Measurements from ENCODE around the gene HSF2BP.
"Not testable (repeated sequence)": the region's sequence is repeated elsewhere in the genome, so short reads cannot be mapped to it uniquely, and the experiment has no call there.

HSF2BP gene

DNA sequence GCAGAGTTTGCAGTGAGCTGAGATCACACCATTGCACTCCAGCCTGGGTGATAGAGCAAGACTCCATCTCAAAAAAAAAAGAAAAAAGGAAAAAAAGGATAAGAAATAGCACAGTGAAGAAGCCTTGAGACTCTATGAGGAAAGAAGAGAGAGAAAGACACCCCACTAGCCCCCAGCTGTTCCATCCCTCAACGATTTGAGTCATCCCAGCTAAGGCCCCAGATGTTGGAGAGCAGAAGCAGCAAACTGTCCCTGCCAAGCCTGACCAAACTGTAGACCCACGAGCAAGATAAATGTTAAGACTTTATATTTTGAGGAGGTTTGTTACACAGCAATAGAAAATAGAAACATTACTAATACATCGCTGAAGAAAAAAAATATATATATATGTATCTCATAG lies 42.4 kb downstream of the HSF2BP start:
- DNase-seq = not testable (repeated sequence)

DNA sequence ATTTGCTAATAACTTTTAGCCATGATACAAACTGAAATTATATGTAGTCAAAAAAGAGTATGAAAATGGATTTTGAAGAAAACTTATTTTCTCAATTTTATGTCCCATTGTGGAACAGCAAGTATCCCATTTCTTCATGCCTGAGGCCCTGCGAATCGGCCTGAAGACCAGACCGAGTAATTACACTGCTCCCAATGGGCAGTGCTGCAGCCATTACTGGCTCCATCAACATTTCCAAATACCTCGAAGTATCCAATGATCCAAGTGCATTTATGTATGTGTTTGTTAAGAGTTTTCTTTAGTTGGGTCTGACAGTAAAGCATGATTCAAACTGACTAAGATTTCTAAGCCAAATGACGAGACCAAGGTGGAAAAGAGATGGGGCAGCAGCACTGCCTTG lies 44.4 kb downstream of the HSF2BP start:
- DNase-seq = no peak

DNA sequence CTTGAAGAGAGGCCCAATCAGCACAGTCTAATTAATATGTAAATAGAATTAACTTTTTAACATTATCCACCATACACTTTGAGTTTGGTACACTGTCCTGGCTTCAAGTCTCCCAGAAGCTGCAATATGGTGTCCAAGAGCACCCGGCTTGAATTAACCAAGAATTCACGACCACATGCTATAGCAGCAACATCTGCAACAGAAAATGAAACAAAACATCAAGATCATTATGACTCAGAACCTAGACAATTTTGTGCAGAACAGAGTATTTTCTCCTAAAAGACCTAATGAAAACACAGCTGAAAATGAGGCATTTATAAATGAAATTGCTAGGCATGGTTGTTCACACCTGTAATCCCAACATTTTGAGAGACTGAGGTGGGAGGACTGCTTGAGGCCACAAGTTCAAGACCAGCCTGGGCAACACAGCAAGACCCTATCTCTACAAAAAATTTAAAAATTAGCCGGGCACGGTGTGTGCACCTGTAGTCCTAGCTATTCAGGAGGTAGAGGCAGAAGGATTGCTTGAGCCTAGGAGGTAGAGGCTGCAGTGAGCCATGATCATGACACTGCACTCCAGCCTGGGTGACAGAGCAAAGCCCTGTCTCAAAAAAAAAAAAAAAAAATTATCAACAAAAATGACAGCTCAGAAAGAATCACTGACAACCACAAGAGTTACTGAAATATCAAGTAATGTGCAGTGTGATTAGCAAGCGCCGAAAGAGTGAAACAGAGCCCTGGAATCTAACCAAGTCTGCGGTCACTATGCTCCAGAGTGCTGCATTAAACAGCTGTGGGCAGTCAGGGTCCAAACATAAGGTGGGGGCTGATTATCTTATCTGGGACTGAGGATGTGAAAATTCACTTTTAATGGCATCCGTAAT lies 45.3 kb downstream of the HSF2BP start:
- DNase-seq = peak; percentile 72

DNA sequence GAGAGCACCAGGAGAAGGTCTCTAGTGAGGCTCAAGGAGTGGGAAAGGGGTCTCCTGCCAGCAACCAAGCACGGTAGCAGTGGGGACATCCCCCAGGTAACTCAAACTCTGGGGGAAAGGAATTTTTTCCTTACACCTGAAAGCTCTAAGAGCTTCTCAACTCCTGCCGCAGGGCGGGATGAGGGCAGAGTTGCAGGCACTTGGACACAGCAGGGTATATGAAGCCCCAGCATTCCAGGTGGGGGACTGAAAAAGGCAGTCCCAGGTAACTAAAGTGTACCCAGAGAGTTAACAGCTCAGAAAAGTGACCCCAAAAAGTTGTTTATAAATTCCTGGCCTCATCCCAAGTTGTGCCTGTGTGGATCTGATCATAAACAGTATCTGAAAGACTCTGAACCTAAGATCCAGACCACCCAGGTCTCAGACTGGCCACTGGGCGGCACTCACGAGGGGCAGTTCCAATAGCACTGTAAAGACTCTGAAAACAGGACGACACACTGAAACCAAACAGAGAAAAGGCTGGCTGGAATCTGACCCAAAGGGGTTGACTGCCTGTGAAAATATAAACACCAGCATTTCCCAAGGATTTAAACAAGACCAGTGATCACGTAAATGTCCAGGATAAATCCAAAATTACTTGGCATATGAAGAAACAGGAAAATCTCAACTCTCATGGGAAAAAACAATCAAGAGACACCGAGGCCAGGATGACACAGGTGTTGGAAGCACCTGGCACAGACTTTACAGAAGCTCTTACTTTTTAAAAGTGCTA lies 47.5 kb downstream of the HSF2BP start:
- peak; percentile 78 for DNase-seq

DNA sequence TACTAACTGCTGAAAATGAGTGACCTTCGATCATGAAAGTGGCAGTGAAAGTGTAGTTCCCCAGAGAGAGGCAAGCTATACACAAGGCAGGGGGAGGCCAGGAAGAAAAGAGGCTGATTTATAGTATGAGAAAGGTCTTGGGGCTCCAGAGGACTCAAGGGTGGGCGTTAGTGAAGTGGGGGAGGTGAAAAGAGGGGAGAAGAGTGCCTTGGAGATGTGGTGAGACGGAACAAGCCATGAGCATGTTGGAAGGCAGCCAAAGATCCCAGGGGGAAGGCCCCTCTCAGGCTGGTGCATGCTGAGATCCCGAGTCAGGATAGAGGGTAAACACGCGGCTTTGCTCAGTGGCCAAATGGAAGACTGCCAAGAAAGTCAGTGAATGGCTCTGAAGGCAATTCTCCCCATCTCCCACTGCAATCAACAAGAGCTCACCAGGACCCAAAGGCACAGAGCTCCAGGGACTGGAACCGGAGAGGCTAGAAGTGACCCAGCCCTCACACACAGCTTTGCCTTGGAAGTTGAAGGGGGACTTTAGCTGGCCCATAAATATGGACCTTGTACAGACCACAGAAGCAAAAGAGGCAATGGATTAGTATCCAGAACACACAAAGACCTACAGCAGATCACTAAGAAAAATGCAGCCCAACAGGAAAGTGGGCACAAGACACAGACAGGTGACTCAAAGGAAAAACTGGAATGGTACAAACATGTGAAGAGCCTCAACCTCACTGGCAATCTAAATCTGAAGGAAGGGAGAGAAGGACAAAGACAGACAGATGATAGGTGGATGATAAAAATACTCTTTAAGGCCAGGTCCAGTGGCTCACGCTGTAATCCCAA lies 49.6 kb downstream of the HSF2BP start:
- DNase-seq = peak; percentile 41

DNA sequence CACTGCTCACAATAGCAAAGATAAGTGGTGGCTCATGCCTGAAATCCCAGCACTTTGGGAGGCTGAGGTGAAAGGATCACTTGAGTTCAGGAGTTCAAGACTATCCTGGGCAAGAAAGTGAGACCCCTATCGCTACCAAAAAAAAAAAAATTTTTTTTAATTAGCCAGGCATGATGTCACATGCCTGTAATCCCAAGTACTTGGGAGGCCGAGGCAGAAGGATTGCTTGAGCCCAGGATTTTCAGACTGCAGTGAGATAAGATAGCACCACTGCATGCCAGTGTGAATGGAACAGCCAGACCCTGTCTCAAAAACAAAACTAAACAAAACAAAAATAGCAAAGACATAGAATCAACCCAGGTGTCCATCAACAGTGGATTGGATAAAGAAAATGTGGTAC lies 50.6 kb downstream of the HSF2BP start:
- no peak for DNase-seq

DNA sequence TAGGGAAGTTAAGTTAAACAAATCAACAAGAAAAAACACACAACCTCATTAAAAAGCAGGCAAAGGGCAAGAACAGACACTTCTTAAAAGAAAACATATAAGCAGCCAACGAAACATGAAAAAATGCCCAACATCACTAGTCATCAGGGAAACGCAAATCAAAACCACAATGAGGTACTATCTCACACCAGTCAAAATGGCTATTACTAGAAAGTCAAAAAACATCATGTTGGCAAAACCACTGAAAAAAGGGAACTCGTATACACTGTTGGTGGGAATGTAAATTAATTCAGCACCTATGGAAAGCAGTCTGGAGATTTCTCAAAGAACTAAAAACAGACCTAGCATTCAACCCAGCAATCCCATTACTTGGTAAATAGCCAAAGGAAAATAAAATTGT lies 51.1 kb downstream of the HSF2BP start:
- peak; percentile 62 for DNase-seq

DNA sequence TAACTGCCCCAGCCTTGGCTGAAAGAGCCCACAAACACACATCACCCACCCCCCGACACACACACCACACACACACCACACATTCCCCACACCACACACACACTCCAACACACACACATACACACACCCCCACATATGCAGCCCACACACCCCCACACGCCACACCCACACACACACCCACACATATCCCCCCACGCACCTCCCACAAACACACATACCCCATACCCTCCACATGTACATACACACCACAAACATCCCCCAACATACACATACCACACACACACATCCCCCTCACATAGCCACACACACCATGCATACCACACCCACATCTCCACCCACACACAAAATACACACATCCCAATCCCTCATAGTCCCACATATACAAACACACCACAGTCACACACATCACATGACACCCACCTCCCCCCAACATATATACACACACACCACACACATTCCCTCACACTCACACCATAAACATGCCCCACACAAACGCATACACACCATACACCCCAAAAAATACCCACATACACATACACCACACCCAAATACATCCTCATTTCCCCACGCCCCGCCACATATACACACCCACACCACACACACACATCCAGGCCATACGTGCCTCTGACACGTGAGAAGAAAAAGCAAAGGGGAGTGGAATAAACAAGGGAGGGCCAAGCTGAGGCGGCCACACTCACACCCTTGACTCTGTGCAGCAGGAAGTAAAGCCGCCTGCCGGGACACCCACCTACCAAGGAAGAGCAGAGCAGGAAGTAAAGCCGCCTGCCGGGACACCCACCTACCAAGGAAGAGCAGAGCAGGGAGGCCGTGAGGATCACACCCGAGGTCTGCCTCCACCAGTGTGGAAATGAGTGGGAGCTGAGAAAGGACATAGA lies 53.7 kb downstream of the HSF2BP start:
- DNase-seq = no peak

DNA sequence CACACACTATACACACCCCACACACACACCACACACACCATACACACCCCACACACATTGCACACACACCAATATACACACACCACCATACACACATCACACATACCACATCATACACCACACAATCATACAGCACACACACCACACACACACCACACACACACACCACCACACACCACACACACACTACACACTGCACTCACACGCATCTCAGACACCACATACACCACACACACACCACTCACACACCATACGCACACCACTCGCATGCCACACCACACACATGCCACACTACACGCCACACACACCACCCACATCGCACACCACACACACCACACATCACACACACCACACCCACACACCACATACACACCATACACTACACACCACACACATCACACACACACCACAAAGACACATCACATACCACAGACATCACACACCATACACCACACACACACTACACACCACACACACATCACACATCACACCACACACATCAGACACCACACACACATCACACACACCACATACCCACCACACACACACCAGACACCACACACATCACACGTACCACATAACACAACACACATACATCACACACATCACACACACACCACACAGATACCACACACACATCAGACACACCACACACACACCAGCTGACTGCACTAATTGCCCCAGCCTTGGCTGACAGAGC lies 54.6 kb downstream of the HSF2BP start:
- DNase-seq = no peak

DNA sequence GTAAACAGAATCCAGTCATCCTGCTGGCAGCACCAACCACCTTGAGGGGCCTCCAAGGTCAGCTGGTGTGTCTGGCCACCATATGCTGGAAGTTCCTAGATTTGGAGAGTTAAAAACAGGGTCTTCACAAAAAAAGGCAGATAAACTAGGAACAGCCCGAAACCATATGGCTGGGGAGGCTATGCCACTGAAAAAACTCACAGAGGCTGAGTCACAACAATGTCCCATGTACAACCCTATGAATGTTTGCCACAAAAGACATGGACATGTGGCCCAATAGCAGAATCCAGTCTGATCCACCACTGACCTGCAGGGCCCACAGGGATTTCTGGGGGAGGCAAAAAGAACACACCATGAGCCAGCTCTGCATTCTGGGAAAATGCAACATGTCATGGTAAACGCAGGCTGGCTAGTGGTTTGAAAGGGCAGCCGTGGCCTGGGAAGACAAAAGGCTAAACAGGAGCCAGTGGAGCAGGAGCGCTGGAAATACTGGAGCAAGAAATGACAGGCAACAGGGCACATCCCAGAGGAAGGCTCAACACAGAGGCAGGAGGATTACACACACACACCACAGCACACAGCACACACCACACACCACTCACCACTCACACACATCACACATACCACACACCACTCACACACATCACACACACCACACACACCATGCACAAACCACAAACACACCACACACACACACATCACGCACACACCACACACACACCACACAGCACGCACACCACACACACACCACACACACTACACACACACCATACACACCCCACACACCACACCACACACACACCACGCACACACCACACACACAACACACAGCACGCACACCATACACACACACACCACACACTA lies 55.4 kb downstream of the HSF2BP start:
- DNase-seq = no peak

DNA sequence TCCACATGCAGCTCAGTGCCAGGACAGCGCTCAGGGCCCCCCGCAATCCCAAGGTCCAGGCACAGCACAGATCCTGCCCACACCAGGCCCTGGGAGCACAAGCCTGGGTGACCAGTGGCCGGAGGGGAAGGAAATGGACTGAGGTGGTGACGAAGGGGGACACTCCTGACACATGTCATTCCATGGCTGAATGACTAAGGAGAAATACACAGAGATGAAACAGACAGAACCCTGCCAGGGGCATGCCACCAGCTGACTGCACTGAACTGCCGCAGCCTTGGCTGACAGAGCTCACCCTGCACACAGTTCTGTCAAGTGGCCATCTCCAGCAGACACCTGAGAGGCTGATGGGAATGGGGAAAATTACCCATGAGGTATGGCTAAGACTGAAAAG lies 56.1 kb downstream of the HSF2BP start:
- DNase-seq = no peak

DNA sequence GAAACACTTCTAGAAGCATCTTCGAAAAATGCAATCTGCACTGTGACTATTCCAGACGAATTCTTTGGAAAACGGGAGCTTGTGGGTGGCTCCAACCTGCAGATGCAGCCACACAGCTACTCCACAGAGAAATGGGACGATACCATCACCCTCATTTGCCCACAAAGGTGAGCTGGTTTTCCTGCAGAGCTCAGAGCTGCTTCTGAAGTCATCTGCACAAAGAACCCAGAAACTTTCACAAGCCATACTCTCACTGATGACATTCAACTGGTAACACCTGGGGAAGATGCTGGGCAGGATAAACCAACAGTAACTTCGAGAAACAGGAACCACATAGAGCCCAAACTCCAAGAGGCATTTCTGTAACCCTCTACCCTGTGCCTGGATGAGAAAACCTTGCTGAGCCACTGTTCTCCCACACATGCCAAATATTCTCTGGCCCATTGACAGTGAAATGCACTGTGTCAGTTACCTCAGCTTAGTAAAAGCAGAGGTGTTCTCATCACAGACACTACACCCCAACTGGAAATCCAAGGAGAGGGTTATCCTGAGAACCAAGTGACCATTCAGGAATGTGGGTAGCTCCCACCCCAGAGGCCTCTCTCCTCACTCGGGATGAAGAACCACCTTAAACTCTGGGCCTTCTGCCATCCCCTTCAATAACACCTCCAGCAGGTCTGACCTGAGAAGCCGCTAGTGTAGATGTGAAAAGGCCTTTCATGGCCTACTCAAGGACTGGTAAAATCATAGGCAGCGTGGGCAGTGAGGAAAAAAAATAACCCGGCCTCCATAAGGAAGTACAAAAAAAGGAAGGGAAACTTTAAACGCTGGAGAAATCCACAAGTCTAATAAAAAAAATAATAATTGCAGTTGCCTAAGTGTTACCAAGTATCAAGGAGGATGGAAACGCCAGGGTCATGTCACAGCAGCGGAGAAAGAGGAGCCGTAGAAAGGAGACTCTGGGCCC lies 56.7 kb downstream of the HSF2BP start:
- no peak for DNase-seq

DNA sequence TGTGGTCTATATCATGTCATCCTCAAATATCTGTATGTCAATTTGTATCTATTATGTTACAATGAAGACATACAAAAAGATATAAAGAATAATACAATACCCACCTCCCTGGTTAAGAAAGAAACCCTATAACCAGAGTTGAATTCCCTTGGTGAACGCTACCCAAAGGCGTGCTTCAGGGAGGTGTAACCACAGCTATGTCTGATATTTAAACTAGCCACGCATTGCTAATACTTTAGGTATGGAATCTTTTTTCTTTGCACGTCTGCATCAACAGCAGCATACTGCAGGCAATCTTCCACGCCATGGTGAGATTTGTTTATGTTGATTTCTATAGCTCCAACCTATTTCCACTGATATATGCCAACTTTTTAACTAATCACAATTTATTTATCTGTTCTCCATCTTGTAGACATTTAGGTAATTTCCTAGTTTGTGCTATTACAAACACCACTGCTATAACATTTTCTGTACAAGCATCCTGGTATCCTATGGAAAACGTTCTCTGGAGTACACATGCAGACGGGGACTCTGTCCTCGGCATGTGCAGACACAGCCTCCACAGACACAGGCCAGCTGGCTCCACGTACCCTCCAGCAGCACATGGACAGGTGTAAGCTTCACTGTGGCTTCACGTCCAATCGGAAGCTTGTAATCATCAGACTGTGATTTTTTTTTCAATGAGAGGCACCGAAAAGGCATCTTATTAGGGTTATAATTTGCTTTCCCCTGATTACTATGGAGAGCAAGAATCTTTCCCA lies 58.5 kb downstream of the HSF2BP start:
- DNase-seq = no peak

DNA sequence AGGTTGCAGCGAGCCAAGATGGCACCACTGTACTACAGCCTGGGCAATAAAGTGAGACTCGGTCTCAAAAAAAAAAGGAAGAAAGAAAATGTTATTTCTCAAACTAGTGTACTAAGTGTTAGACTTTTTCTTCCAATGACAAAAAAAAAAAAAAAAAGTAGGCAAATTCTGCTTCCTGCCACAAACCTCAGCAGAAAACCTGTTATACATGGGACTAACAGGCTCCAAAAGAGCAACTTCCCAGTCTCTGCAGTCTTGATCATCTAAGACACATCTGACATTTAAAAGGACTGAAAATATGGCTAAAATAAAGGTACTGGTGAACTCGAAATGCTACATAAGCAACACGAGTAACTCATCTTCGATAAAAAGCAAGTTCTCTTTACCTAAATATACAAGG lies 59.6 kb downstream of the HSF2BP start:
- DNase-seq = peak; percentile 23

DNA sequence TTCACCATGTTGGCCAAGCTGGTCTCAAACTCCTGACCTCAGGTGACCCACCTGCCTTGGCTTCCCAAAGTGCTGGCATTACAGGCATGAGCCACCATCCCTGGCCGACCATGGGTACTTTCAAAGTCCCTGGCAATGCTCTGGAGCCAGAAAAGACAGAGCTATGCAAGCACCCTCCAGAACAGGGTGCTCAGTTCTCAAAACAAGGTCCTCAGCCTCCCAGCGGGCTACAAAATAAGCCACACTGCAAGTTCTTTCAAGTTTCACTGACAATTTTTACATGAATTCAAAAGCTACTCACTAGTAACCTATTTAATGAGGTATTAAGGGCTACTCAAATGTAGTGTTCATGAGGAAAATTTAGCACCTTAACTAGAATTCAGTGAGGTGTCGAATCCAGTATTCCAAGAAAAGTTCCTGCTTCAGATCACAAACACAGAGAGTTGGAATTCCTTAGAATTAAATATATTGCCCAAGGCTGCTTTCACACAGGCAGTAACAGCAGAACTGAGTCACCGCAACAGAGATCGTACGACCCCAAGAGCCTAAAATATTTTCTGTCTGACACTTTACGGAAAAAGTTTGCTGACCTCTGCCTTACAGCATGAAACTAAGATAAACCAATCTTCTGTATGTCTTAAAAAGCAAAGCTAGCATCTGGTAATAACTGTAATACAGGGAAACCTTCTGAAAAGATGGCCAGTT lies 60.7 kb downstream of the HSF2BP start:
- no peak for DNase-seq

DNA sequence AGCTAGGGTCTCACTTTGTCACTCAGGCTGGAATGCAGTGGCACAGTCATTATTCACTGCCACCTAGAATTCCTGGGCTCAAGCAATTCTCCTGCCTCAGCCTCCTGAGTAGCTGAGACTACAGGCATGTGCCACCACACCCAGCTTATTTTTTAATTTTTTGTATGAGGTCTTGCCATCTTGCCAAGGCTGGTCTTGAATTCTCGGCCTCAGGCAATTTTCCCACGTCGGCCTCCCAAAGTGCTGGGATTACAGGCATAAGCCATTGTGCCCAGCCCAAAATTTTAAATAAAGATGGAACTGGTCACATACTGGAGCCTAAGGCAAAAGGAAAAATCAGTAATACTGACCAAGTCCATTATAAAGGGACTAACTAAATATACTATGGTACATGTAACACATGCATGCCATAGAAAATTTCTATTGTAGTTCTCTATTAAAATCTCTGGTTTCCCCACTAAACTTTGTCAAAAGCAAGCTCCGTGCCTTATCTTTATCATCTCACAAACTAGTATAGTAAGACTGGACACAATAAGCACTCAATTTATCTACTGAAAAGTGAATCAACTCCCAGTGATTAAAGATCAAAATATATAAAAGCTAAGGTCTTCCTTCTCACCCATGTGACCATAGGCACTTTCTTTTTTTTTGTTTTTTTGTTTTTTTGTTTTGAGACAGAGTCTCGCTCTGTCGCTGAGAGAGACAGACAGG lies 61.6 kb downstream of the HSF2BP start:
- DNase-seq = no peak

DNA sequence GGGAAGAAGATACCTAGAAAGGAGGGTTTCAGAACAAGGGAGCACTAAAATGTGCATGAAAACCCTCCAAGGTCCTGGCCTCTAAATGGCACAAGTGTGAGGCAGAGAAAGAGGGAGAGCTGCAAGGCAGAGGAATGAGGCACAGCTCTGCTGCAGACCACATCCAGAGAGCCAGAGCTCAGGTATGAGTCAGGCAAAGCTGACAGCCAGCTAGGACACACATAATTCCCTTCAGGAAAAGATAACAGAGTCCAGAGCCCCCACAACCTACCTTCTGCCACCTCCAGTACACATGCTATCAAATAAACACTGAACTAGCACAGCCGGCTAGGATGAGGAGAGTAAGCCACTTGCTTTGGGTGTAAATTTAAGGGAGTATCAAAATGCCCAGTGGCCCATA lies 62.2 kb downstream of the HSF2BP start:
- no peak for DNase-seq
